Loucy (cell line): ENCODE measurements around the gene SHISAL1.

Experiments used
- H2AFZ ChIP-seq: fragments of 200-600 bp; sonication (generic); 2 replicates; pipeline ENCODE4 v1.6.0; 2016; ENCODE audit warnings: antibody characterized with exemption, mild to moderate bottlenecking, low read length, moderate library complexity
- H3F3A ChIP-seq: fragments of 200-600 bp; 2 replicates; pipeline ENCODE4 v1.6.0; 2016; ENCODE audit warnings: antibody characterized with exemption, low read depth, mild to moderate bottlenecking
- H3K27me3 ChIP-seq: fragments of 200-600 bp; sonication (generic); 2 replicates; pipeline ENCODE4 v1.6.1; 2014; ENCODE audit warnings: low read length, mild to moderate bottlenecking; ENCODE audit not compliant: insufficient read depth, poor library complexity, severe bottlenecking
- H3K36me3 ChIP-seq: fragments of 200-600 bp; sonication (generic); 2 replicates; pipeline ENCODE4 v1.6.1; 2016; ENCODE audit warnings: low read length; ENCODE audit not compliant: insufficient read depth
- H3K4me1 ChIP-seq: fragments of 200-600 bp; sonication (generic); 2 replicates; pipeline ENCODE4 v1.5.1; 2014; ENCODE audit warnings: low read length, mild to moderate bottlenecking; ENCODE audit not compliant: insufficient read depth, poor library complexity, severe bottlenecking
- H3K4me2 ChIP-seq: fragments of 200-600 bp; sonication (generic); 2 replicates; pipeline ENCODE4 v1.6.0; 2014; ENCODE audit warnings: antibody characterized with exemption, low read length, low read depth, mild to moderate bottlenecking; ENCODE audit not compliant: poor library complexity, severe bottlenecking
- H3K4me3 ChIP-seq: fragments of 200-600 bp; sonication (generic); 2 replicates; pipeline ENCODE4 v1.5.1; 2014; ENCODE audit warnings: low read length, mild to moderate bottlenecking, mixed read lengths; ENCODE audit not compliant: poor library complexity, severe bottlenecking
- H3K79me2 ChIP-seq: fragments of 200-600 bp; sonication (generic); 2 replicates; pipeline ENCODE4 v1.6.1; 2014; ENCODE audit warnings: low read length; ENCODE audit not compliant: insufficient read depth
- H3K9ac ChIP-seq: fragments of 200-600 bp; sonication (generic); 2 replicates; pipeline ENCODE4 v1.6.0; 2014; ENCODE audit warnings: mild to moderate bottlenecking, low read depth, low read length, moderate library complexity; ENCODE audit not compliant: poor library complexity, severe bottlenecking
- H3K9me2 ChIP-seq: fragments of 200-600 bp; sonication (generic); replicated peaks from 2 replicates; pipeline ENCODE4 v1.6.1; 2016; ENCODE audit warnings: low read depth, low read length, mixed read lengths
- H3K9me3 ChIP-seq: fragments of 200-600 bp; sonication (generic); 2 replicates; pipeline ENCODE4 v1.6.1; 2014; ENCODE audit warnings: mild to moderate bottlenecking, antibody characterized with exemption, low read length, low read depth; ENCODE audit not compliant: insufficient read depth
- H4K20me1 ChIP-seq: fragments of 200-600 bp; sonication (generic); 2 replicates; pipeline ENCODE4 v1.6.0; 2014; ENCODE audit warnings: antibody characterized with exemption, low read length, mild to moderate bottlenecking; ENCODE audit not compliant: insufficient read depth, poor library complexity, severe bottlenecking
- CTCF ChIP-seq: fragments of 200-600 bp; sonication (generic); conservative IDR thresholded peaks from 2 replicates; pipeline ENCODE4 v1.5.1; 2014; ENCODE audit warnings: mild to moderate bottlenecking, antibody characterized with exemption, low read length
- EZH2phosphoT487 ChIP-seq: fragments of 200-600 bp; IDR thresholded peaks from 2 replicates; pipeline ENCODE4 v1.6.1; 2018; ENCODE audit warnings: antibody characterized with exemption, mild to moderate bottlenecking, moderate library complexity, borderline replicate concordance

The SHISAL1 gene

DNA sequence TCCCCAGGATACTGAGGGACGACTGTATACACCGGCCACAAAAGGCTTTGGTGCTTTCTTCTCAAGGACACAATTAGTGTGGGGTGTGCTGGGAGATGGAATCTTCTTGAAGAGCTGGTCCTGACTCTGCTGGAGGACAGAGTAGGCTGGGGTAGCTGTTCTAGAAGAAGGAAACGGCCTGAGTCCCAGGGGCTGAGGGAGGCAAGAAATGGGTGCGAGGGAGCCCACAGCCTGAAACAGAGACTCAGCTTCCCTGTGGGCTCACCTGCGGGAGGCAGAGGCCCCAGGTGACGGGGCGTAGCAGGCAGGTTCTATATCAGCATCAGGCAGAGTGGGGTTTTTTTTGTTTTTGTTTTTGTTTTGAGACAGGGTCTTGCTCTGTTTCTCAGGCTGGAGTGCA lies 95.4 kb downstream of the SHISAL1 start:
- Histone ChIP-seq H3K27me3 (no peaks in the 10 kb centered on the region), H4K20me1 (no peaks in the 10 kb centered on the region), H3K9me2 (no peaks in the 10 kb centered on the region), H3K9ac (no peak overlapping the region), H2AFZ (no peak overlapping the region), H3K4me3 (no peak overlapping the region), H3K4me1 (no peaks in the 10 kb centered on the region), H3K79me2 (no peaks in the 10 kb centered on the region), H3K9me3 (0 out of 2 replicates have a peak, but pooled peaks cover 3% of the 10 kb centered on the region), H3F3A (no peaks in the 10 kb centered on the region), H3K36me3 (no peaks in the 10 kb centered on the region; the same call in 1 of the 2 replicates), H3K4me2 (no peak overlapping the region)
- no peak for TF ChIP-seq CTCF
- no peak for TF ChIP-seq EZH2phosphoT487

GRCh38 chr22:44215287-44215686 lies 97.5 kb downstream of the SHISAL1 start:
- Histone ChIP-seq H3K9me2 (no peaks in the 10 kb centered on the region), H3K27me3 (no peaks in the 10 kb centered on the region), H3F3A (no peaks in the 10 kb centered on the region), H3K4me1 (no peaks in the 10 kb centered on the region), H3K36me3 (no peaks in the 10 kb centered on the region; the same call in 1 of the 2 replicates), H3K4me3 (no peak overlapping the region), H3K4me2 (no peak overlapping the region), H2AFZ (no peak overlapping the region), H3K9me3 (0 out of 2 replicates have a peak, but pooled peaks cover 3% of the 10 kb centered on the region), H3K9ac (no peak overlapping the region), H4K20me1 (no peaks in the 10 kb centered on the region), H3K79me2 (no peaks in the 10 kb centered on the region)
- TF ChIP-seq CTCF = no peak

GRCh38 chr22:44214764-44215163 lies 98.0 kb downstream of the SHISAL1 start:
- no peak overlapping the region for H3K4me3 ChIP-seq
- H3K9ac ChIP-seq = no peak overlapping the region
- no peaks in the 10 kb centered on the region for H3K4me1 ChIP-seq
- no peaks in the 10 kb centered on the region for H3K79me2 ChIP-seq
- no peaks in the 10 kb centered on the region; the same call in 1 of the 2 replicates for H3K36me3 ChIP-seq
- H3F3A ChIP-seq = no peaks in the 10 kb centered on the region
- peaks cover 4% of the 10 kb centered on the region; the same call in 1 of the 2 replicates for H3K9me3 ChIP-seq
- no peak overlapping the region for H3K4me2 ChIP-seq
- no peak for TF ChIP-seq EZH2phosphoT487
- TF ChIP-seq CTCF = no peak
- H4K20me1 ChIP-seq = no peaks in the 10 kb centered on the region
- no peaks in the 10 kb centered on the region for H3K27me3 ChIP-seq
- H2AFZ ChIP-seq = no peak overlapping the region
- no peaks in the 10 kb centered on the region for H3K9me2 ChIP-seq
